NK-92 treated with Interleukin-12 subunit alpha and Interleukin-12 subunit beta, amount 100 ng/mL, for 24 hours (cell line): ENCODE data around the gene CELA3B.
"Not testable (repeated sequence)": the region's sequence is repeated elsewhere in the genome, so short reads cannot be mapped to it uniquely, and the experiment has no call there.

ENCODE experiments used
- DNase-seq: peaks from one replicate; lab custom pipeline; 2025; lab: John Stamatoyannopoulos, UW

CELA3B gene

DNA sequence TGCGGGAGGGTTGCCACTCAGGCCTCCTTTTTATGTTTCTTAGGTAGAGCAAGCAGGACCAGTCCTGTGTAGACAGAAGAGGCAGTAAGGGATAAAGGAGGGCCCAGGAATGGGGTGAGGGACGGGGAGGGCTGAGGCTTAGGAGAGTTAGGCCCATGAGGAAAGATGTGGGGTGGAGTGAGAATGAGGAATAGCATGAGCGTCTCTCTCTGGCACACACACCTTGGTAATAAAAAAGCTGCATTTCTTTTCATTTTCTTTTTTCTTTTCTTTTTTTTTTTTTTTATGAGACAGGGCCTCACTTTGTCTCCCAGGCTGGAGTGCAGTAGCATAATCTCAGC is 32.1 kb upstream of the CELA3B start:
- DNase-seq, result no peak

- DNase-seq, result no peak
Observed at GRCh38 chr1:21946836-21947587, 29.8 kb upstream of the CELA3B start.

DNA sequence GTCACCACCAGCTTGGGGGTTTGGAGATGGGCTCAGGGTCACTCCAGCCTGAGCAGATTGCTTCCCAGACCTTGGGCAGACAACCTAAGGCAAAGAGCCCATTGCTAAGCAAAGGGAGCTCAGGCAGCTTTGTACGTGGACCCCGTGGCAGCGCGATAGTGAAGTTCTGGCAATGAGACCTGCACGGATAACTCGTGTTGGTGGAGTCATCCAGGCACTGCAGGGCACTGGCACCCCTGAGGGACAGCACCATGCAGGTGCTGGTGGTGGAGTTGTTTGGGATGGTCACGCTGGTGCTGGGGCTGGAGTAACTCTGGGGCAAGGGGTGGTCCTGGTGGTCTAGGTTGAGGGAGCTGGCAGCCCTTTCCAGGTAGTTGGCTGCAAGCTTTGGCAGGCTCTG is 26.1 kb upstream of the CELA3B start:
- DNase-seq, result no peak

GRCh38 chr1:21951226-21951870 is 25.5 kb upstream of the CELA3B start:
- DNase-seq, result no peak

GRCh38 chr1:21952786-21953520 is 23.9 kb upstream of the CELA3B start:
- no peak for DNase-seq

GRCh38 chr1:21955058-21955457 is 21.8 kb upstream of the CELA3B start:
- DNase-seq, result no peak

- peak; percentile 30 for DNase-seq
Observed at GRCh38 chr1:21955501-21956281, 21.1 kb upstream of the CELA3B start.

GRCh38 chr1:21956720-21957552 is 19.9 kb upstream of the CELA3B start:
- DNase-seq, result peak; percentile 62

GRCh38 chr1:21961337-21961736 is 15.5 kb upstream of the CELA3B start:
- DNase-seq, result no peak

DNA sequence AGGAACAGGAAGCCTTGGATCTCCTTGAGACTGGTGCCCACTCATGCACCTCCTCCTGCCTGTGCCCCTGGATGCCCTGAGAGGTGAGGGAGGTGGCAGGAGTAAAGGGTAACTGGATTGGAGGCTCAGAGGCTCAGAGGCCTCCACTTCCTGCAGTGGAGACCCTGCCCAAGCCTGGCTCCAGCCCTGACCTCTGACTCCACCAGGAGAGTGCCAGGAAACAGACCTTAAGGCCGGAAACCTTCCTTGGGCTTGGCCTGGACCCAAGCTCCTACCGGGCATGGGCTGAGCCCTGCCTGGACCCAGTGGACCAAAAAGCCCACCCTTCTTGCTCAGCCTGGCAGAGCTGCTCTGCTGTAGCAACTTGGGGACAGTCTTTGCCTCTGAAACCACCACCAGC is 15.0 kb upstream of the CELA3B start:
- DNase-seq, result no peak

GRCh38 chr1:21963477-21964217 is 13.2 kb upstream of the CELA3B start:
- DNase-seq, result peak; percentile 54

DNA sequence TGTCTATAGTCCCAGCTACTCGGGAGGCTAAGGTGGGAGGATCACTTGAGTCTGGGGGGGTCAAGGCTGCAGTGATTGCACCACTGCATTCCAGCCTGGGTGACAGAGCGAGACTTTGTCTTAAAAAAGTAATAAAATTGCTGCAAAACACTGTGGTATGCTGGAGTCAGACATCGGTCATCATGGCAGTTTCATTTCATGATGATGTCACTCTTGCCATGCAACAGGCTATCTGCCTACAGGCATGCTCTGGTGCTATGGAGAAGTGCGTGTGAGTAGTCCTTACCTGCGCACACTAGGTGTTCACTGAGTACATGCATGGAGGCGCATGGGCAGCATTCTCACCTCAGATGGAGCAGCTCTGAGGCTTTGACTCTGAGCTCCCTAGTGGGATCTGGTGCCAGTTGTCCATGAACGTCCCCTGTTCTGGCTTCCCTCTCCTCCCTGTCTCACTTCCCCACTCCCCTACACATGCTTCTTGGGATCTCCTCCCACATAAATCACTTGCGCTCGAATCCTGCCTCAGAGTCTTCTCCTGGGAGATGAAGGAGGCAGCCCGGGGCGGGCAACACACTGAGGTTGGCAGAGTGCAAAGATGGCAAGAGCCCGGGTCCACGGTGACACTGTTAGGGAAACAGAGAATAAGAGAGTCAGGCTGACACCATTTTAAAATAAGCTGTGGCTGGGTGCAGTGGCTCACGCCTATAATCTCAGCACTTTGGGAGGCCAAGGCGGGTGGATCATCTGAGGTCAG is 10.4 kb upstream of the CELA3B start:
- no peak for DNase-seq

GRCh38 chr1:21967216-21967615 is 9.6 kb upstream of the CELA3B start:
- not testable (repeated sequence) for DNase-seq

DNA sequence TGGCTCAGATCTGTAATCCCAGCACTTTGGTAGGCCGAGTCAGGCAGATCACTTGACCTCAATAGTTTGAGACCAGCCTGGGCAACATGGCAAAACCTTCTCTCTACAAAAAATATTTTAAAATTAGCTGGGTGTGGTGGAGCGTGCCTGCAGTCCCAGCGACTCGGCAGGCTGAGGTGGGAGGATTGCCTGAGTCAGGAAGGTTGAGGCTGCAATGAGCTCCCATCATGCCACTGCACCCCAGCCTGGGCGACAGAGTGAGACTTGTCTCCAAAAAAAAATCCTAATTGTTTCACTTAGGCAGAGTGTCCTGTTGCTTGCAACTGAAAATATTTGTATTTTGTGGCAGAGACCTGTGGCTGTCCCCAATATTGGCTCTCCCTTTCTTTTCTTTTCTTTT is 7.8 kb upstream of the CELA3B start:
- DNase-seq, result not testable (repeated sequence)

DNA sequence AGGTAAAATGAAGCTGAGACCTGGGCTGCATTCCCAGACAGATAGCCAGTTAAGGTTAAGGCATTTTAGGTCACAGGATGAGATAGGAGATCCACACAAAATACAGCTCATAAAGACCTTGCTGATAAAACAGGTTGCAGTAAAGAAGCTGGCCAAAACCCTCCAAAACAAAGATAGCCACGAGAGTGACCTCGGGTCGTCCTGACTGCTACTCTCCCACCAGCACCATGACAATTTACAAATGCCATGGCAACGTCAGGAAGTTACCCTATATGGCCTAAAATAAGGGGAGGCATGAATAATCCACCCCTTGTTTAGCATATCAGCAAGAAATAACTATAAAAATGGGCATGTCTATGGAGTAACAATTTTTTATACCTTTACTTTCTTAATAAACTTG is 6.3 kb upstream of the CELA3B start:
- DNase-seq, result not testable (repeated sequence)

GRCh38 chr1:21972973-21973441 is 3.8 kb upstream of the CELA3B start:
- not testable (repeated sequence) for DNase-seq

DNA sequence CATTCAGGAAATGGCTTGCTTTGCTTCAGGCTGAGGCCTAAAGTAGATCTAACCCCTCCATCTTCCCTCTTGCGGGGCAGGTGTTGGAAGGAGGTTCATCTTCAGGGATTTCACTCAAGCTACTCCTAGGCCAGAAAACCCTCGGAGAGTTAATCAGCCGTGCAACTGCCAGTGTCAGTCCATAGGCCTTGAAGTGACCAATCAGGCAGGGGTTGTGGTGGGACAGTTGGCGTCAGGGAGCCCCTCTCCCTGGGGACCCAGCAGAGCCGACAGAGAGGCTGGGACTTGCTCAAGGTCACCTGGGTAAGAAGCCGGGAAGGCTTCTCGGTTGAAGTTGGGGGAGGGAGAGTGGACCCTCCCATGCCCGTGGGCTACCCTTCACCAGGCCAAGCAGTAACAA is 2.9 kb upstream of the CELA3B start:
- not testable (repeated sequence) for DNase-seq

- not testable (repeated sequence) for DNase-seq
Observed at GRCh38 chr1:21974699-21975098, 2.1 kb upstream of the CELA3B start.

DNA sequence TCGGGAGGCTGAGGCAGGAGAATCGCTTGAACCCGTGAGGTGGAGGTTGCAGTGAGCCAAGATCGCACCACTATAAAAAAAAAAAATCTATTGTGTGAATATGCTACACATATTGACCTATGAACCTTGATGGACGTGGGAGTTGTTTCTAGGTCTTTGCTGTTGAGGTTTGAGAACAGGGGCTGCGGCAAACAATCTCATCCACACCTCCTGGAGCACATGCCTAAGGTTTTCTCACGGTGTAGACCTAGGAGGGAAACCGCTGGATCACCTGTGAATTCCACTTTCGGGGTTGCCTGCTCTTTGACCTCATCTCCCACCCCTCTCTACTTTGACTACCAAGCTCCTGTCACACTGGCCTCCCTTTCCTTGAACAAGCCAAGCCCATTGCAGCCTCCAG is 1.5 kb upstream of the CELA3B start:
- DNase-seq, result not testable (repeated sequence)

DNA sequence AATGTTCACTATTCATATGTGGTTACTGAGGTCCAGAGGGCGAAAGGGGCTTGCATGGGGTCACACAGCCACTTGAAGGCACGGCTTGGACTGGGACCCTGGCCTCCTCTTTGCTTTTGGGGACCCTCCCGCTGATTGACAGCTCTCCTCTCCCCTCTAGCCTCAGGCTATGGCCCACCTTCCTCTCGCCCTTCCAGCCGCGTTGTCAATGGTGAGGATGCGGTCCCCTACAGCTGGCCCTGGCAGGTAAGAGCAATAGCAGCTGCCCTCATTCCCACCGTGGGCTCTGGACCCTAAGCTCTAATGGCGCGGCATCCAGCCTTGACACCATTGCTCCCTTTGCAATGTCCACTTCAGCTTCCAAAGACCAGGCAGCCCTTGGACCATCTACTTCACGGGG is 1.4 kb downstream of the CELA3B start:
- not testable (repeated sequence) for DNase-seq
